Gastrocnemius medialis (tissue), 4 donors: ENCODE results near the gene GLRA1.

Experiments used
- CTCF ChIP-seq, 5 experiments: fragments of 450-650 bp in 3 of 5; fragments of 200-600 bp in 2 of 5; sonication (generic) in 2 of 5; IDR thresholded peaks in 4 of 5; conservative IDR thresholded peaks in 1 of 5; 1 replicate in 4 of 5; 2 replicates in 1 of 5; pipeline ENCODE4 v1.5.1; 2016 to 2019; ENCODE audit warnings: antibody characterized with exemption in 5 of 5, mild to moderate bottlenecking in 3 of 5, moderate library complexity in 3 of 5
- POLR2A ChIP-seq, 2 donors: fragments of 450-650 bp; IDR thresholded peaks; one replicate each; pipeline ENCODE4 v1.6.1; 2017; ENCODE audit warnings: antibody characterized with exemption in 2 of 2, mild to moderate bottlenecking in 2 of 2, moderate library complexity in 2 of 2

GRCh38 chr5:151935135-151935695, 10.6 kb upstream of the GLRA1 start:
- TF ChIP-seq POLR2A (IDR thresholded peaks at IDR 0.05) (no peak), CTCF (IDR thresholded peaks at IDR 0.05 in 4 of 5, conservative IDR thresholded peaks at IDR 0.05 in 1 of 5) (no peak)
